ENCODE results near the gene INTU.

The INTU gene

GRCh38 chr4:127606823-127607222 lies 25.9 kb upstream of the INTU start:
- no peak overlapping the region for H3K4me3 ChIP-seq (ENCODE audit: low read depth, low read length)
- no peak for DNase-seq (ENCODE audit: low read depth)
- TF ChIP-seq CTCF (IDR thresholded peaks at IDR 0.05; ENCODE audit: low read depth, low read length, missing control alignments) = no peak

- TF ChIP-seq CTCF (IDR thresholded peaks at IDR 0.05; ENCODE audit: low read depth, low read length, missing control alignments) = no peak
- H3K4me3 ChIP-seq (ENCODE audit: low read depth, low read length) = no peak overlapping the region
- no peak for DNase-seq (ENCODE audit: low read depth)
Measured at GRCh38 chr4:127609484-127609883, 23.3 kb upstream of the INTU start.

- TF ChIP-seq CTCF (IDR thresholded peaks at IDR 0.05; ENCODE audit: low read depth, low read length, missing control alignments) = no peak
- no peak for DNase-seq (ENCODE audit: low read depth)
- no peak overlapping the region for H3K4me3 ChIP-seq (ENCODE audit: low read depth, low read length)
Measured at GRCh38 chr4:127610488-127610887, 22.3 kb upstream of the INTU start.

- H3K4me3 ChIP-seq (ENCODE audit: low read depth, low read length) = no peak overlapping the region
- no peak for TF ChIP-seq CTCF (IDR thresholded peaks at IDR 0.05; ENCODE audit: low read depth, low read length, missing control alignments)
- DNase-seq (ENCODE audit: low read depth) = no peak
Measured at GRCh38 chr4:127616898-127617297, 15.9 kb upstream of the INTU start.

- H3K4me3 ChIP-seq (ENCODE audit: low read depth, low read length) = no peak overlapping the region
- DNase-seq (ENCODE audit: low read depth) = no peak
- TF ChIP-seq CTCF (IDR thresholded peaks at IDR 0.05; ENCODE audit: low read depth, low read length, missing control alignments) = no peak
Measured at GRCh38 chr4:127618427-127618826, 14.3 kb upstream of the INTU start.

- TF ChIP-seq CTCF (IDR thresholded peaks at IDR 0.05; ENCODE audit: low read depth, low read length, missing control alignments) = no peak
- no peak for DNase-seq (ENCODE audit: low read depth)
- H3K4me3 ChIP-seq (ENCODE audit: low read depth, low read length) = no peak overlapping the region
Measured at GRCh38 chr4:127622621-127622920, 10.2 kb upstream of the INTU start.

- DNase-seq (ENCODE audit: low read depth) = no peak
Measured at GRCh38 chr4:127622921-127623796, 9.6 kb upstream of the INTU start.

More at GRCh38 chr4:127622921-127623796, 9.6 kb upstream of the INTU start:
- H3K4me3 ChIP-seq (ENCODE audit: low read depth, low read length) = no peak overlapping the region
- TF ChIP-seq CTCF (IDR thresholded peaks at IDR 0.05; ENCODE audit: low read depth, low read length, missing control alignments) = no peak
